Stimulated activated CD8-positive, alpha-beta memory T cell treated with anti-CD3 and anti-CD28 coated beads, Interleukin-12 subunit alpha, Interleukin-12 subunit beta, amount 100 ng/mL, for 1 hour (primary cell): ENCODE measurements around the gene PUSL1.

Experiments
- DNase-seq: peaks from one replicate; pipeline ENCODE4 v3.0.0-alpha.2; 2020; ENCODE audit warnings: low read depth

Gene PUSL1

DNA sequence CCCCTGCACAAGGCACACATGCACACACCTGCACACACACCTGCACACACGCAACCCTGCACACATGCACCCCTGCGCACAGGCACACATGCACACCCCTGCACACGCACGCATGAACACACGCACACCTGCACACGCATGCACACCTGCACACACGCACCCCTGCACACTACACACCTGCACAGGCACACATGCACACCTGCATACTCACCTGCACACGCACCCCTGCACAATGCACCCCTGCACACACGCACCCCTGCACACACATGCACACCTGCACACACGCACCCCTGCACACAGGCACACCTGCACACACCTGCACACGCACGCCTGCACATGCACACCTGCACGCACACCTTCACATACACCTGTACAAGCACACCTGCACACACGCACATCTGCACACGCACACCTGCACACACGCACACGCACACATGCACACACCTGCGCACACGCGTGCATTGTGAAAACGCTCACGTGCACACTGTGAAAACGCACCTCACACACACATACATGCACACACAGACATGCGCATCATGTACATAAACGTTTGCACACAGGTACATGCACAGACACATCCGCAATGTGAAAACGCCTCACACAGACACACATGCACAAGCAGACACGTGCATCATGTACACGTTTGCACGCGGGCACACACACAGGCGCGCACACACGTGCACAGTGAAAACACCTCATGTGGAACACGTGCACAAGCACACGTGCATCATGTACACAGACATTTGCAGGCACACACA is 32.6 kb downstream of the PUSL1 start:
- DNase-seq, result no peak

DNA sequence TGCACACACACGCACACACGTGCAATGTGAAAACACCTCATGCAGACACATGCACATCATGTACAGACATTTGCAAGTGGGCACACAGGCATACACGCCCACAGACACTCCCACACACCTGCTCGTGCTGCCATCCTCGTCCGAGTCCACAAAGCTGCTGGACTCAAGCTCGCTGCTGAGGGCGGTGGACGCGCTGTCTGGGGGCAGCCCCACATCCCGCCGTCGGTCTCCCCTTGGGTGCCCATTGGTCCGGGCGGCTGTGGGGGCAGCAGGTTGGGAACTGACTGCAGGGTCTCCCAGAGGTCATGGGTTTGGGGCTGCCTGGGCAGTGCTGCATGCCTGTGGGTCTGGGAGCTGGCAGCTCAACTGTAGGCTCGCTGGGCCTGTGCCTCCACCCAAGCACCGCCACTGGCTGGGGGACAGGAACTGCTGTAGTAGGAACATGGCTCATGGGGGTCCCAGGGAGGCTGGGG is 33.2 kb downstream of the PUSL1 start:
- DNase-seq, result no peak

DNA sequence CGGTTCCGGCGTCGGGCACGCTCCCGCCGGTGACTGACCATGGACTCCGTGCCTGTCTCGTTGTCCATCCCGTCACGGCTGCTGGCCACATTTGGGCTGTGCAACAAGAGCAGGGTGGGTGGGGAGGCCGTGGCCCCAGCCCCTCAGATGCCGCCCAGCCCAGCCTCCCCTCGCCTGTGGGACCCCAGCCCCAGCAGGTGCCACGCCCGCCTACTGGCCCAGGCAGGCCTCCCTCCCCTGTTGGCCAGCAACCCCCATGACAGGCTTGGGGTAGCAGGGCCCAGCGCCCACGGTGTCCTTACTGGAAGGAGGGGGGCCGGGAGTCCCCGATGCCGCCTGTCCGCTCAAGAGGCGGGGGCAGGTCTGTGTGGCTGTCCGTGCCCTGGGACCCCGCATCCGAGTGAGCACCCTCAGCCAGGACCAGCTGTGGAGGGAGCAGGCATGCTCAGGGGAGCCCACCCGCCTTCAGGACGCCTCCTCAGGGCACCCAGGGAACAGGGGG is 33.7 kb downstream of the PUSL1 start:
- no peak for DNase-seq

DNA sequence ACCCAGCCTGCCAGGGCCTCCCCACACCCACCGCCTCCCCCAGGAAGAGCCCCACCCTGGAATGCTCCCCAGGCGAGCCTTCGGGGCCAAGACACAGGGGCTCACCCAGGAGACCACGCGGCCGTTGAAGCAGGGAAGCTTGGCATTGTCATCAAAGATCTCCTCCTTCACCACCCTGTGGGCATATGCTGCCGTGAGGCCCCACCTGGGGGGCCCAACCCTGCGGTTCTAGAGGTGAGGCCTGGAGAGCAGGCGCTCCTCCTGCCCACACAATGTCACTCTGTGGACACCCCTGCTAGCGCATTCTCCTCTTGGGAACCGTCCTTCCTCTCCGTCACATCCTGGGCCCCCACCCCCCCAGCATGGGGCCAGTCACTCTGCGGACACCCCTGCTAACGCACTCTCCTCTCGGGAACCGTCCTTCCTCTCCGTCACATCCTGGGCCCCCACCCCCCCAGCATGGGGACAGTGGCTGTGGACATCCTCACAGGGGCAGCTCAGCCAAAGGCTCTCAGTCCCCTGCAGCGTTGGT is 34.3 kb downstream of the PUSL1 start:
- no peak for DNase-seq

DNA sequence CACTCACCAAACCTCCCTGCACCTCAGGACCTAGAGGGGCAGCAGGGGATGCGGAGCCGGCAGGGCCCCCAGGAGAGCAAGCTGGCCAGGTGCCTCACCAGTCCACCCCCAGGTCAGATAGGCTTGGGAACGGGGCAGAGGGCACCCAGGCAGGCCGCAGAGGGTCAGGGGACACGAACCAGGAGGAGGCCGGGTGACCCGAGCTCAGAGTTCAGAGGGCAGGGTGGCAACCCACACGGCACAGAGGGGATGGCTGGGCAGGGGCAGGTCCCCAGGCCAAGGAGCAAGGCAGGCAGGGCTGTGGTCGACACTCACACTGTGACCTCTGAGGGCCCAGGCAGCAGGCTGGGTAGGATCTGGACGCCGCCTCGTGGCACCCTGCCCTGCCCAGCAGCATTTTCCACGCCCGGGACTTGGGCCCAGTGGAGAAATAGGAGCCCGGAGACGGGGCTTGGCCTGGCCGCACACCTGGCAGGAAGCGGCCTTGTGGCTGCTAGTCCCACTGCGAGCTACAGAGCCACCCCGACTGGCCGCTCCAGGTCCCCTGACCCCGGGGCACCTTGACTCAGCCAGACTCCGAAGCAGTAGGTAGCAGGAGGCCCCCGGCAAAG is 35.5 kb downstream of the PUSL1 start:
- DNase-seq, result no peak

DNA sequence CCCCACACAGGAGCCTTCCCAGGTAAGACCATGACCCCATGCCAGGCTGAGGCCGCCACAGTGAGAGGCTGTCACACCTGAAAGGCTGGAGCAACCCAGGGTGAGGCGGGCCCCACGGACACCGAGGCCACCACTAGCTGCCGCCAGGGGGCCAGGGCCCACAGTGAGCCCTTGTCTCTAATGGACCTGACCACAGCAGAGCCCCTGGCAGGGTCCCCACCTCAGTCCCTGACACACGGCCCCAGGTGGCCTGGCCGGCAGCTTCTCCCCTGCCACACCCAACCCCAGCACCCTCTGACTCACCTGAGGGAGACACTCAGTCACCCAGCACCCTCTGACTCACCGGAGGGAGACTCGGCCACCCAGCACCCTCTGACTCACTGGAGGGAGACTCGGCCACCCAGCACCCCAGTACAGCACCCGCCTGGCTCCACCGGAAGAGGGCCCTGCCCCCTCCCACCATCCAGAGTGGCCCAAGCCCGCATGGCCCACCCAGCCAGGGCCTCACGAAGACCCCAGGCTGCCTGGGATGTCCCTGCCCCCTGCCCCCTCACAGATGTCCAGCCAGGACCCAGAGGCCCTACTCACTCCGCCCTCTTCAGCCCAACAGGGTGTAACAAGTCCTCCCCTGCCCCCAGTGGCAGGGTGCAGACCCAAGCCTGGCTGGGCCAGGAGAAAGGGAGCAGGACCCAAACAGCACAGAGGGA is 36.4 kb downstream of the PUSL1 start:
- DNase-seq, result no peak

DNA sequence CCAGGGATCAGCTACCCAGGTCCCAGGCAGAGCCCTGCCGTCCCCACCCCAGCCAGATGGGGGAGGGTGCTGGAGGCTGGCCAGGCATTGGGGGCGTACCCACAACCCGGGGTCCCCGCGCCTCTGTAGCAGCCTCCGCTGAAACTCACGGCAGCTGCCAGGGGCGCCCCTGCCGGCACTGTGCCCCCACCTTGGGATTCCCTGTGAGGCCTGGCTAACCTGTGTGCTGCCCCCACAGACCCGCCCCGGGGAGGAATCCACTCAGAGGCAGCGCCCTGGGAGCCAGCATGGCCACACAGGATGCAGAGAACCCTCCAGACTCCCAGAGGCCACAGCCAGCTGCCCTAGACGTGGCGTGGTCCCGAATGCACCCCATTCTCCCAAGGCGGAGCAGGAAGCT is 37.0 kb downstream of the PUSL1 start:
- DNase-seq, result no peak

DNA sequence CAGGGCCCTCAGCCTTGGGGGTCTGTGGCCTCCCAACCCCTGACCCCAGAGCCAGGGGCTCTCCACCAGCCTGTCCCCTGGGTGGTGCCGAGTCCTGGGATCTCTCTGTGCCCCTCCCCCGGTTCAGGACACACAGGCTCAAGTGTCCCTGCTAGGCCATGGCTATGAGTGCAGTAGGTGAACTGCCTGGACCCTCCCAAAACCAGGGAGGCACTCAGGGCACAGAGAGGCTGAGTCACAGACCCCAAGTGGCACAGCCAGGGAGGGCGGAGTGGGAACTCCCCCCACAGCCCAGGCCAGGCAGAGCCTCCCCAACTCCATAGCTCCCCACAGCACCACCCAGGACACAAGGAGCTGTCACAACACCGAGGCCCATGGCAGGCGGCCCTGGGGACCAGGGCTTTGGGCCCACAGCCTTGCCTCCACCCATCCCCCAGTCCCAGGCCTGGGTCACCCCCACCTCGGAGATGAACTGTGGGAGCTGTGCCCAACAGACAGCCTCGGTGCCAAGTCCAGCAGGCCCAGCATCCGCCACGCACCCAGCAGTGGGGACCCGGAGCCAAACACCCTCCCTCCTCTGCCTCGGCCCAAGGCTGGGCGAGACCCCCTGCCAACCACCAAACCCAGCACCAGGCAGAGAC is 37.6 kb downstream of the PUSL1 start:
- DNase-seq, result no peak

DNA sequence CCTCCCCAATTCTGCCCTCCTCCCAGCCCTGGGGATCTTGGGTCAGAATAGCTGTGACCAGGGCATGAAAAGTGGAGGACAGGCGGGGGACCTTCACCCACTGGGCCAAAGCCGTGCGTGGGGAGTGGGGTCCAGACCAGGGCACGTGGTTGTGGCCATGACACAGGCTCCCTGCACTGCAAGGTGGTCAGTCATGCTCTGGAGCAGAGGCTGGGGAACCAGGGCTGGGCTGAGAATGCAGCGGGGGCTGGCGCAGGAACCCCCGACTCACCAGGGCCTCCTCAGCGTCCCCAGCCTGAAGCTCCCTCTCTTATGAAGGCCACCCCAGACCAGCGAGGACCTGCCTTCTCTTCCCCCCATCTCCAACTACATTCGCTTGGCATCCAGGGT is 38.1 kb downstream of the PUSL1 start:
- no peak for DNase-seq

DNA sequence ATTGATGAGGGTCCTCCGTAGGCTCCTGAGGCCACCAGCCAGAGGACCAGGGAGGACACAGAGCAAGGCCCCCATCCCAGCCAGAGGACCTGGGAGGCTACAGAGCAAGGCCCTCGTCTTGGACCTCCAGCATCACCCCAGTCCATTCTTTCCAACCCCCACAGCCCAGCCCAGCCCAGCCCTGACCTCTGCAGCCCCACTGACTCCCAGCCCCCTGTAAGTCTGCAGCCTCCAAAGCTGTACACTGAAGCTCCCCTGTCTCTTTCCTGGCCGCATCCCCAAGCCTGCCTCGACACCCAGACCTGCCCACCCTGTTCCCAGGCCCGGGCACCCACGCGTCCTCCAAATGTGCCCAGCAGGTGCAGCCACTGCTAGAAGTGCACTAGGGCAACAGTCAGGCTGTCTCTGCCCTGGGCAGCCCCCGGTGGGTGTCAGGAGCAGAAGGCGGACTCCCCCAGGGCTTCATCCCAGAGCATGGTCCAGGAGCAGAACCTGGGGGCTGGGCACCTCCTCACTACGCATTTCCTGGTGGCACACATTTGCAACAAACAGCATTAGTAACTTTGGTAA is 38.7 kb downstream of the PUSL1 start:
- DNase-seq, result no peak

DNA sequence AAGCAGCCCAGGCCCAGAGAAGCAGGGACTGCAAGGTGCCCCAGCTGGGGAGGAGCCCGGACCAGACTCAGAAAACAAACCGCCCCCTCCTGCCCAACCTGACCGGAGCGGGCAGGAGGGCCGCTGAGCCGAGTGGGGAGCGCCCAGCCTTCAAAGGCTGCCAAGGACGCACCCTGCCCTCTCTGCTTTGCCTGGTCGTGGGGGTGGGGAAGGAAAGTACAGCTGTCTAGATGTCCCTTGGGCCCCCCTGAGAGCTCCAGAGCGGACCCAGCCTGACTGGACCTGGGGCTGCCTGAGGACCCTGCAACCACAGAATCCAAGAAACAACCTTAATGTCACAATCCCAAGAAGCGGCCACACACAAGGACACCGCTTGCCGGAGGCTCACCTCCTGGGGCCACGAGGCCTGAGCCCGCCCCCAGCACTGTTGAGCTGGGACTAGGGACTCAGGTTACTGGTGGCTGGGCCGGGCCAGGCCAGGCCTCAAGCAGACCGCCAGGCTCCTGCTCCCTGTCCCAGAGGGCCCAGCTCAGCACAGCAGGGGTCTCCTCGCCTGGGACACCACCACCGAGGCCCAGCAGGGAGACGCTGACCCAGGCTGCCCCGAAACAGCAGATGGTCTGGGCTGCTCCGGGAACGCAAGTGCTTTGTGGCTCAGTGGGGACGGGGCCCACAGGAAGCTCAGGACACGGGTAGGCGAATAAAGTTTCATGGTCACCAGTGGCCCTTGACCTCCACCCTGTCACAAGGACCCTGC is 39.4 kb downstream of the PUSL1 start:
- no peak for DNase-seq

DNA sequence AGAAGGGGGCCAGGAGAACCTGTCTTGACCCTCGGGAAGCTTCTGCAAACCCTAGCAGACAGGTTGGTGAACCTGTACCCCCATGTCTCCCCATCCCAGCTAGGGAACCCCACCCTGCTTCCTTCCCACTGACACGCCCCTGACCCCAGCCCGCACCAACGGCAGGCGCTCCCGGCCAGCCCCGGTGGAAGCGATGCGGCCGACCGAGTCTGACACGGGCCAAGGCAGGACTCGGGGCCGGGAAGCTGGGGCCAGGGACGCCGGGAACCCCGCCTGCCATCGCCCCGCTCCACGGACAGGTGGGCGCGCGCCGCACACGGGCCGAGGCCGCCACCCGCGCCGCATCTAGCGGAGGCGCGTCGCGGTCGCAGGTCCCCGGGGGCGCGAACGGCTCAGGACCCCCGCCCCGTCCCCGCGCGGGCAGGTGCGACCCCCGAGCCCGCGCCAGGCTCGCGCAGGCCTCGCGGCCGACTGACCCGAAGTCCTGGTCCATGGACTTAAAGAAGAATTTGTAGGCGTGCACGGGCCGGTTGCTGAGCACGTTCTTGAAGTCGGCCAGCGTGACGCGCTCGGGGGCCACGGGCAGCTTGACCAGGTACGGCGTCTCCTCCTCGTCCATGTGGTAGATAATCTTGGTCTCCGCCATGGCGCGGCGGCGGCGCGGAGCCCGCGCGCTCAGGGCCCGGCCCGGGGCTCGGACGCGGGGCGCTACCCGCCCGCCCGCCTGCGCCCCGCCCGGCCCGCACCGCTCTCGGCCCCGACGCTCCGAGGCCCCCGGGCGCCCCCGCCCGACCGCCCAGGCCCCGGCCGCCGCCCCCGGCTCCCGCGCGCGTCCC is 40.2 kb downstream of the PUSL1 start:
- no peak for DNase-seq

DNA sequence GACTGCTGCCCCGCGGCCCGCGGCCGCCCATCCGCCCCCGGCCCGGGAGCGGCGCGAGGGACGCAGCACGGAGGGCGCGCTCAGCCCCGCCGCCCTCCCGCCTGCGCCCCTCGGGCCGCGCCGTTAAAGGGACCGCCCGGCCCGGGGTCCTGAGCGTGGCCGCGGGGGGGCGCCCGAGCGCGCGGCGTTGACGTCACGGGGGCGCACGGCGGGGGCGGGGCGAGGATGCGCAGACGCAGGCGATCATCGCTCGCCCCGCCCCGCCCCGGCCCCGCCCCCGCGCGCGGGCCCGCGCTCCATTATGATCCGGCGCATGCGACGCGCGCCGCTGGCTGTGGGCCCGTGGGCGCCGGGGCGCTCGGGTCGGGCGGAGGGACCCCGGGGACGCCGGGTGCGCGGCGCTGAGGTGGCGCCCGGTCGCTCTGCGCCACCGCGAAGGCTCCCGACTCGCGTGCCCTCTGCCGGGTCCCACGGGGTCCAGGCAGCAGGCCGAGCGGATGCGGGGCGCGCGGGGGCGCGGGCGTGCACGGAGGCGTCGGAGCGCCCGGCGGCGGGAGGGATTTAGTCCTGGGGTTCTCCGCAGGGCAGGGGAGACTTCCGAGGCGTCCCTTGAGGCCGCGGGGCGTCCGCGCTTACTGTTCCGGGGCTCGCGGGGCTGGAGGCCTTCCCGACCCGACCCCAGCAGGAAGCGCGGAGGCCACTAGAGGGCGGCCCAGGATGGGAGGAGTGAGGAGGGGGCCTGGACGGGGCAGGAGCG is 41.0 kb downstream of the PUSL1 start, which contains the start of gene DVL1:
Gene DVL1 (minus strand): TSS at position 163 of the 757 bp plus-strand sequence. CDS start 353 bp downstream, outside the sequence.
- DNase-seq, result peak; percentile 54

DNA sequence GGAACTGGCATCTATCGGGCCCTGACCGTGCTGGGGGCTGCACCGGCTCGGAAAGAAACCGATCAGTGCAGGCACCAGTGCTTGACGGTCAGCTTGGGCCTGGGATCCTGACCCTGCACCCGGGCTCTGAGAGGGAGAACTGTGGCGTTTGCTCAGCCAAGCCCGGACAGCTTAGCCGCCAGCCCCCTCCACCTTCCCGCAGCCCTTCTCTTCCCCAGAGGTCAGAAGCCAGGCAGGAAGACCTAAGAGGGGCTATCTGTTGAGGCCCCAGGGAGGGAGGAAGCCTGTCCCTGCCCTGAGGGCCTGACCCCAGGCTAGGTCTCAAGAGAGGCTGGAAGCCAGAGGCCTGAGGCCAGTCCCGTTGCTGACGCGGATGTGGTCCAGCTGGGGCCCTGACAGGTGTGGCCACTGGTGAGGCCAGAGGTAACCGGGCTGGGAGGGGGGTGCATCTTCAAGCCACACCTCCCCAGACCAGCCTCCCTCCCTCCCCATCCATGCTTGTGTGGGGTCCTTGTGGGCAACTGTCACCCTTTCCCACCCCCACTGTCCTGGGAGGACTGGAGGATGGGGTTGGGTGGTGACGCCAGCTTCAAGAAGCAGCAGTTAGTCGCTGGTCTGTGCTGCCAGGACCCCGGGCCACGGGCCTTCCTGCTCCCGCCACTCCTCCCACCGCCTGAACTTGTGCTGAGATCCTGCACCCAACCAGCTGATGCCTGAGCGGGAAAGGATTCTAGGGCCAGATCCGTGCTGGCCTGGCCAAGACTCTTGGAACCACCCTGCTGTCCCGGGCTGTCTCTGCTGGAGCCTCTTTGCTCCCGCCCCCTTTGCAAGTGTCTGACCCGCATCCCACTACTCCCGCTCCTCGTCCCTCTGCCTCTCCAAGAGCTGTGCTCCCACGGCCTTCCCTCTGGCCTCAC is 43.4 kb downstream of the PUSL1 start:
- no peak for DNase-seq

DNA sequence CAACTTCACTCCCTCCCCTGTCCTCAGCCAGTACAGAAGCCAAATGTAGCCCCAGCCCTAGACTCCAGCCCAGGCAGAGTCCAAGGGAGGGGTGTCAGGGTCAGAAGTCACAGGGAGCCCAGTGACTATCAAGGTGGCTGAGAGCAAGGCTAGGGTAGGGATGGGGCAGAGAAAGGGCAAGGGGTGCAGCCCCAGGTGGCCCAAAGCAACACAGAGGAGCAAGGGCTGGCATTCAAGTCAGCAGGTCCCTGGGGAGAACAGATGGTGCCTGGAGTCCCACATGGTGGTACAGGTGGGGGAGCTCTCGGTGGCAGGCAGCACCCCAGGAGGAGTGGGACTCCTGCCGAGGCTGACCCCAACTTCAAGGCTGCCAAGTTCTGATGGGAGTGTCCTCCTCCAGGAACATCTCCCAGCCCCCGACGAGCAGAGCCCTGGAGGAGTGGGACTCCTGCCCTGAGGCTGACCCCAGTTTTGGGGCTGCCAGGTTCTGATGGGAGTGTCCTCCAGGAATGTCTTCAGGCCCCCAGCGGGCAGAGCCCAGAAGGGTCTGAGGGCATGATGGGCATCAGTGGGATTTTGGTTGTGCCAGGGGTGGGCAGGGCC is 44.5 kb downstream of the PUSL1 start:
- DNase-seq, result no peak

DNA sequence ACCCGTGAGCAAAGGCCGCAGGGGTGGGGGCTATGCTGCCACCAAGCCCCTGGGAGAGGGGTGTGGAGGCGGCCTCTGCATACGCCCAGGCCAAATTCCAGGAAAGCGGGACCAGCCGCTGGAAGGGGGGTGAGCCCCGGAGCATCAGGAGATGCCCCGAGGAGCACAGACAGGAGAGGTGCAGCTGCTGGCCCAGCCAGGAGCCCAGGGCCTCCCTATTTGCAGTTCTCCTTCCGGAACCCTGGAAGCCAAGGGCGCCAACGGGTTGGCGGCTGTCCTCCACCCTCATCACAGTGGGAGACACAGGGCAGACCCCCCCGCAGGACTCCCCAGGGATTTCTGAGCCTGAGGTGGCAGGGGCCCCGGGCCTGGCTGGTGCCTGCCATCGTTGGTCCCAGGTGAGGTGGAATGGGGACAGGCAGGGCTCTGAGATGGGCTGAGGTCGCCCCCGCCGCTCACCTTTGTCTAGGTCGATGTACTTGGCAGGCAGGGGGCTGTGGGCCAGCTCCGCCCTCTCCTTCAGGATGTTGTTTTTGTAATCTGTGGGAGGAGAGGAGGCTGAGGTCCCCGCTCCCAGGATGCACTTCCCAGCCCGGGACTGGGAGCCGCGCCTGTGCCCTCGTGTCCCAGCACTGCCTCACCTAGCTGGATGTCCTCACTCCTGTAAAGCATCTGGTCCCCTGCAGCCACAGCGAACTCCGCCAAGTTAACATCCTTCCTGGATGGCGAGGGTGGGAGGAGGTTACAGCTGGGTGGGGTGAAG is 45.2 kb downstream of the PUSL1 start:
- no peak for DNase-seq
